H1 (cell line): ENCODE measurements around the gene DNAH12. TPM values are rescaled to one million over a fixed set of nuclear protein-coding genes. Genes with fewer than 3 reads are reported as not detected.

Experiments used
- CBX5 ChIP-seq: fragments of 300-800, 300-1000 bp; sonication (generic); IDR thresholded peaks from 2 replicates; pipeline ENCODE4 v1.7.1; 2016; ENCODE audit warnings: antibody characterized with exemption, low read length, low read depth
- POU5F1 ChIP-seq: IDR thresholded peaks from 2 replicates; pipeline ENCODE4 v1.6.1; 2011; ENCODE audit warnings: low read depth, mild to moderate bottlenecking, low read length, moderate library complexity
- RBBP5 ChIP-seq: IDR thresholded peaks from 2 replicates; pipeline ENCODE4 v1.7.1; 2012; ENCODE audit warnings: low read depth, mild to moderate bottlenecking, inconsistent platforms, low read length, moderate library complexity, borderline replicate concordance
- polyA plus RNA-seq, 7 experiments: library from polyadenylated mRNA; depleted of rRNA in 3 of 7; stranded (reverse) in 5 of 7; unstranded in 2 of 7; fragments of >200 nt in 5 of 7; fragments of 200-250 nt in 2 of 7; gene quantifications; 1 replicate in 5 of 7; 2 replicates in 1 of 7; 4 replicates in 1 of 7; pipeline versions ENCODE4 v1.2.1 to v1.2.3, GENCODE V29; 2011 to 2013; ENCODE audit warnings: missing spikeins in 2 of 7, mixed read lengths in 2 of 7
- total RNA-seq: library from RNA; stranded (reverse); fragmentation: NEBNext Ultra II Directional; extraction: Animal tissue kit (Norgen Biotek cat#: 25700); gene quantifications from 2 replicates; pipeline ENCODE4 v1.2.1, GENCODE V29; 2021

DNAH12 gene
- total and polyA plus RNA-seq, 2 of the 8 experiments (the other 6 are each of a cell fraction or from before 2014, with no cell fraction given), result not detected

DNA sequence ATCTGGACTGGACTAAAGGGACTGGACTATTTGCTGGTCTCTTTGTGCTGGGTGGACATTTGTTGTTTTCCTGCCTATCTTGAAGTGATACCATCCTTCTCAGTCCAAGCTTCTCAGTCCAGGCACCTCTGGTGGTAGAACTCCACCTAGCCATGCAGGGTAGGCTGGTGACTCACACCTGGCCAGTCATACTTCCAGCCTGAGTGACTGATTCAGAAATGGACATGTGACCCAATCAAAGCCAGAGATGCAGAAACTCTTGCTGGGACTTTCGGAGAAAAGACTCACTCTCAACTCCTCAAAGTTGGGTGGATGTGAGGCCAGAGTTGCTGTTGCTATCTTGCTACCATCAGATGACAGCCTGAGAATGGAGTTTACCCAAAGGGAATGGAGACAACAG is 246.1 kb downstream of the DNAH12 start (continued):
- no peak for TF ChIP-seq POU5F1
- no peak for TF ChIP-seq RBBP5
- no peak for TF ChIP-seq CBX5
